Testis (tissue), 3 donors: ENCODE measurements around the gene MACO1. TPM values are rescaled to one million over a fixed set of nuclear protein-coding genes. Genes with fewer than 3 reads are reported as not detected.

ENCODE experiments used
- DNase-seq: peaks from one replicate; pipeline ENCODE4 v3.0.0-alpha.2; 2019
- H3K27ac ChIP-seq, 2 donors: fragments of 200-600 bp; sonication (generic); one replicate each; pipeline ENCODE4 v1.5.1; 2019
- H3K27me3 ChIP-seq: fragments of 200-600 bp; sonication (generic); one replicate; pipeline ENCODE4 v1.5.1; 2019
- H3K36me3 ChIP-seq: fragments of 200-600 bp; sonication (generic); one replicate; pipeline ENCODE4 v1.5.1; 2017; ENCODE audit warnings: low read depth; ENCODE audit errors: missing control alignments
- H3K4me1 ChIP-seq: fragments of 200-600 bp; sonication (generic); one replicate; pipeline ENCODE4 v1.5.1; 2019
- H3K4me3 ChIP-seq, 2 donors: fragments of 200-600 bp; sonication (generic); one replicate each; pipeline ENCODE4 v1.5.1; 2017 to 2019
- H3K9me3 ChIP-seq: fragments of 200-600 bp; sonication (generic); one replicate; pipeline ENCODE4 v1.5.1; 2017
- CTCF ChIP-seq, 3 experiments: fragments of 450-650 bp in 2 of 3; fragments of 200-600 bp in 1 of 3; sonication (generic) in 1 of 3; IDR thresholded peaks; one replicate each; pipeline ENCODE4 v1.5.1; 2016 to 2019; ENCODE audit warnings: antibody characterized with exemption in 3 of 3, mild to moderate bottlenecking in 2 of 3, moderate library complexity in 1 of 3
- POLR2A ChIP-seq: fragments of 450-650 bp; IDR thresholded peaks from one replicate; pipeline ENCODE4 v1.6.1; 2017; ENCODE audit warnings: antibody characterized with exemption, mild to moderate bottlenecking, moderate library complexity
- WGBS, 2 donors: methylation state at CpG; one replicate each; pipeline ENCODE4 v1.1.5; 2018; 5-methylcytosine and 5-hydroxymethylcytosine counted together
- intact Hi-C: fragments of 100-400 bp; cut with DNase I; formaldehyde crosslinking; loops from one replicate; pipeline ENCODE4 v1.15.1; 2023; ENCODE audit warnings: low total_unique reads
- polyA plus RNA-seq: library from polyadenylated mRNA; stranded (reverse); fragments of 350-450 nt; fragmentation: Illumina TruSeq; extraction: RNeasy Lipid Tissue Mini Kit (QIAGEN cat#74804); gene quantifications from one replicate; pipeline ENCODE4 v1.2.3, GENCODE V29; 2014; ENCODE audit warnings: low read depth, low replicate concordance; ENCODE audit not compliant: insufficient read depth
- total RNA-seq, 2 donors: library from RNA; depleted of rRNA; stranded (reverse); fragments of >200 nt; gene quantifications; one replicate each; pipeline ENCODE4 v1.2.3, GENCODE V29; 2016

MACO1 gene
- total and polyA plus RNA-seq, 3 donors from 2014 or later: 22.1 to 51.3 (median 25.4) TPM

GRCh38 chr1:25540750-25541342 lies 110.1 kb downstream of the MACO1 start:
- no peak overlapping the region for H3K27ac ChIP-seq
- no peaks in the 10 kb centered on the region for H3K9me3 ChIP-seq
- H3K27me3 ChIP-seq: no peaks in the 10 kb centered on the region
- TF ChIP-seq CTCF (IDR thresholded peaks at IDR 0.05) (no peak), POLR2A (no peak)
- H3K4me1 ChIP-seq: peaks cover 15% of the 10 kb centered on the region
- intact Hi-C loops: no loop called here
- DNase-seq: no peak
- 78 to 88% methylated on average over 13 of the region's 13 CpGs for WGBS, 2 donors
- no peaks in the 10 kb centered on the region for H3K36me3 ChIP-seq
- H3K4me3 ChIP-seq: no peak overlapping the region

- no peak overlapping the region for H3K4me3 ChIP-seq
- intact Hi-C loops: no loop called here
- 83 to 97% methylated on average over 1 of the region's 1 CpG for WGBS, 2 donors
- no peak overlapping the region for H3K27ac ChIP-seq
- no peaks in the 10 kb centered on the region for H3K9me3 ChIP-seq
- peaks cover 20% of the 10 kb centered on the region for H3K4me1 ChIP-seq
- TF ChIP-seq POLR2A (no peak), CTCF (IDR thresholded peaks at IDR 0.05) (no peak)
- no peaks in the 10 kb centered on the region for H3K27me3 ChIP-seq
- no peak for DNase-seq
- no peaks in the 10 kb centered on the region for H3K36me3 ChIP-seq
Observed at GRCh38 chr1:25541425-25541824, 110.7 kb downstream of the MACO1 start.

GRCh38 chr1:25541889-25542658 lies 111.4 kb downstream of the MACO1 start:
- peaks cover 22% of the 10 kb centered on the region for H3K4me1 ChIP-seq
- no peak overlapping the region for H3K27ac ChIP-seq
- intact Hi-C loops: no loop called here
- H3K36me3 ChIP-seq: no peaks in the 10 kb centered on the region
- DNase-seq: no peak
- no peak for TF ChIP-seq CTCF (IDR thresholded peaks at IDR 0.05)
- no peak for TF ChIP-seq POLR2A
- 61 to 64% methylated on average over 8 of the region's 8 CpGs for WGBS, 2 donors
- H3K27me3 ChIP-seq: no peaks in the 10 kb centered on the region
- no peak overlapping the region for H3K4me3 ChIP-seq
- no peaks in the 10 kb centered on the region for H3K9me3 ChIP-seq

- Histone ChIP-seq H3K36me3 (no peaks in the 10 kb centered on the region), H3K27ac (peak overlapping the region in 1 of 2 donors; percentile 73), H3K4me3 (peak overlapping the region; percentile 75 to 84), H3K9me3 (no peaks in the 10 kb centered on the region), H3K27me3 (no peaks in the 10 kb centered on the region), H3K4me1 (peaks cover 22% of the 10 kb centered on the region)
- WGBS, 2 donors: 12 to 24% methylated on average over 6 to 7 of the region's 7 CpGs
- DNase-seq: no peak
- TF ChIP-seq CTCF (IDR thresholded peaks at IDR 0.05): no peak
- TF ChIP-seq POLR2A: no peak
- intact Hi-C loops: no loop called here
Observed at GRCh38 chr1:25543005-25543424, 112.3 kb downstream of the MACO1 start.
